Measurements from ENCODE around the gene PCBP3. TPM values are rescaled to one million over a fixed set of nuclear protein-coding genes. Genes with fewer than 3 reads are reported as not detected.
"Not testable (repeated sequence)": the region's sequence is repeated elsewhere in the genome, so short reads cannot be mapped to it uniquely, and the experiment has no call there.

The PCBP3 gene
- total and polyA plus RNA-seq, 2 donors = 4.3 to 4.6 TPM

DNA sequence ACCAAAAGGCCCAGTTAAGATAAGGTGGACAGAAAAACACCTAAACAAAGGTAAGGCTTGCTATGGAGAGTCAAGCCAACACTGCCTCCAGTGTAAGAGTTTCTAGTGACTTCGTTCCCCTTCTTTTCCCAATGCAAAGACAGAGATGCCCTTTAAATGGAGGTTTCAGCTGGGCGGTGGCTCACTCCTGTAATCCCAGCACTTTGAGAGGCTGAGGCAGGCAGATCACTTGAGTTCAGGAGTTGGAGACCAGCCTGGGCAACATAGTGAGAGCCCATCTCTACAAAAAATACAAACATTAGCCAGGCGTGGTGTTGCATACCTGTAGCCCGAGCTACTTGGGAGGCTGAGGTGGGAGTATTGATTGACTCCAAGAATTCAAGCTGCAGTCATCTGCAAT, 314.0 kb downstream of the PCBP3 start:
- Histone ChIP-seq H3K36me3 (ENCODE audit: insufficient read depth) (no peaks in the 10 kb centered on the region), H3K4me3 (ENCODE audit: low read depth, low read length) (no peak overlapping the region), H3K4me1 (ENCODE audit: insufficient read depth) (no peaks in the 10 kb centered on the region), H3K27ac (ENCODE audit: low read depth) (no peak overlapping the region)
- 85% methylated on average over 4 of the region's 4 CpGs for WGBS
- no peak for DNase-seq (ENCODE audit: extremely low spot score)

DNA sequence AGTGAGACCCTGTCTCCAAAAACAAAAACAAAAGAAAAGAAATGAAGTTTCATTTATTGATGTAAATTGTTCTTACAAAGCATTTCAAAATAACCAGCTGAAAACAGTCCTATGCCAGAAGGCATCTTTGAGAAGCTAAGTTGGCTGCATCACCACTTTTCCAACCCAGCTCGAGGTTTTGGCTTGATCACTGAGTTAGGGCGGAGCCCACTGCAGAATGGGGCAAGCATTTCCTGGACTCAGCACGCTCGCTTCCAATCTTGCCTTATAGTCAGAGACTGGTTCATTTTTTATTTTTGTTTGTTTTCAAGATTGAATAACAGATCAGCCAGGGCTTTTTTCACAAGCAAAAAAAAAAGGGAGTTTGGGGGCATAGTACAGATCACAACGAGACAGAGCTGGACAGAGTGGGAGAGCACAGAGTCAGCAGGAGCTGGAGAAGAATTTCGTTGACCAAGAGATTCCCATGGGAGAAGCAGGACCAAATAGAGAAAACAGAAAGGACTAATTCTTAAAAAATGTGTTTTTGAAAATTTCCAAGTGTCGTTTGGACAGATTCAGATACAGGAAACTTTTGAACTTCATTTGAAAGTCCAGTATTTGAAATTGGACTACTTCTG, 314.6 kb downstream of the PCBP3 start:
- no peaks in the 10 kb centered on the region for H3K4me1 ChIP-seq (ENCODE audit: insufficient read depth)
- H3K36me3 ChIP-seq (ENCODE audit: insufficient read depth) = no peaks in the 10 kb centered on the region
- no peak overlapping the region for H3K27ac ChIP-seq (ENCODE audit: low read depth)
- DNase-seq (ENCODE audit: extremely low spot score) = no peak
- H3K4me3 ChIP-seq (ENCODE audit: low read depth, low read length) = no peak overlapping the region
- WGBS = 31% methylated on average over 7 of the region's 7 CpGs

DNA sequence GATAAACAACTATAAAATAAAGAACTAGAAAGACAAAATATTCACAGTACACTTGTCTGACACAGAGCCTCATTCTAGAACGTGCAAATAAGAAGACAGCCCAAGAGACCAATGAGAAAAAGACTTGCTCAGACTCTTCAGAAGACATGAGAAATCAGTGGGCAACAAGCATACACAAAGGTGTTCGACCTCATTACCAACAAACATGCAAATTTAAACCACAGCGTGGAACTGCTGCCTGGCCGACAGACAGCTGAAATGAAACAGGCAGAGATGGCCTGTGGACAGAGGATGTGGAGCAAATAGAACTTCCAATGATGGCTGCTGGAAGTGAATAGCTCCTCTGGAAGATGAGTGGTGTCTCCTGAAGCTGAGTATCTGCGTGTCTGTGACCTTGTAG, 315.7 kb downstream of the PCBP3 start:
- DNase-seq (ENCODE audit: extremely low spot score) = no peak
- 65% methylated on average over 5 of the region's 5 CpGs for WGBS
- H3K4me3 ChIP-seq (ENCODE audit: low read depth, low read length) = no peak overlapping the region

DNA sequence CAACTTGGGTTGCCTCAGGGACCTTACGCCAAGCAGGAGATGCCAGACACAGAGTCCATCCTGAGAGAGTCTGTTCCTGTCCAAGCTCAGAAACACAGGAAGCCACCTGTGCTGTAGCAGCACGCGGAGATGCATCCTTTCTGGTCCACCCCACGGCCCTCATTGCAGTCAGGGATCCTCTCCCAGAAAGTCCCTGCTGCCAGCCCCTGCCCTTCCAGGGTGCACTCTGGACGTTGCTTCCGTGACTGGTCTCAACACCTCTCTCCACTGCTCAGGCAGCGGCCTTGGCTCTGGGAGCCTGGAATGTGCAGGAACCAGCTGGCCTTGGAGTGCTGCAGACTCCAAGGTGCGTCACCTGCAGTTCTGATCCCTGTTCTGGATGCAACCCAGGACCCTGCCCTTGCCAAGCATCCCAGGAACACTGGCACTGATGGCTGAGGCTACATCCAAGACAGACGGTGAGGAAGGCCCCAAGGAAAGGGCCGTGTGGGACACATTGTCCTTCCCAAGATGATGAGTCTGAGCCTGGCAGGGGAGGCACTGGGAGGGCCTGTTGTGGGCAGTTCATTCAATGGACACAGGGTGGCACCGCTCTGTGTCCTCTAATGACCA, 316.4 kb downstream of the PCBP3 start:
- 89% methylated on average over 11 of the region's 11 CpGs for WGBS
- DNase-seq (ENCODE audit: extremely low spot score) = no peak
- no peak overlapping the region for H3K27ac ChIP-seq (ENCODE audit: low read depth)
- no peaks in the 10 kb centered on the region for H3K4me1 ChIP-seq (ENCODE audit: insufficient read depth)
- no peaks in the 10 kb centered on the region for H3K36me3 ChIP-seq (ENCODE audit: insufficient read depth)
- no peak overlapping the region for H3K4me3 ChIP-seq (ENCODE audit: low read depth, low read length)

More for the DNA sequence above, 315.7 kb downstream of the PCBP3 start:
- no peaks in the 10 kb centered on the region for H3K4me1 ChIP-seq (ENCODE audit: insufficient read depth)
- H3K36me3 ChIP-seq (ENCODE audit: insufficient read depth) = no peaks in the 10 kb centered on the region
- H3K27ac ChIP-seq (ENCODE audit: low read depth) = no peak overlapping the region

DNA sequence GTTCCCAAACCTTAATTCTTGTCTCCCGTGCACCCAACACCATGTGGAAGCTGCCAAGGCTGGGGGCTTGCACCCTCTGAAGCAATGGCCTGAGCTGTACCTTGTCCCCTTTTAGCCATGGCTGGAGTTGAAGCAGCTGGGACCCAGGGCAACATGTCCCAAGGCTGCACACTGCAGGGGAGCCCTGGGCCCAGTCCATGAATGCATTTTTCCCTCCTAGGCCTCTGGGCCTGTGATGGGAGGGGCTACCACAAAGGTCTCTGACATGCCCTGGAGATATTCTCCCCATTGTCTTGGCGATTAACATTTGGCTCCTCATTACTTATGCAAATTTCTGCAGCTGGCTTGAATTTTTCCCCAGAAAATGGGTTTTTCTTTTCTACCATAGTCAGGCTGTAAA, 317.9 kb downstream of the PCBP3 start:
- WGBS = 80% methylated on average over 2 of the region's 2 CpGs

DNA sequence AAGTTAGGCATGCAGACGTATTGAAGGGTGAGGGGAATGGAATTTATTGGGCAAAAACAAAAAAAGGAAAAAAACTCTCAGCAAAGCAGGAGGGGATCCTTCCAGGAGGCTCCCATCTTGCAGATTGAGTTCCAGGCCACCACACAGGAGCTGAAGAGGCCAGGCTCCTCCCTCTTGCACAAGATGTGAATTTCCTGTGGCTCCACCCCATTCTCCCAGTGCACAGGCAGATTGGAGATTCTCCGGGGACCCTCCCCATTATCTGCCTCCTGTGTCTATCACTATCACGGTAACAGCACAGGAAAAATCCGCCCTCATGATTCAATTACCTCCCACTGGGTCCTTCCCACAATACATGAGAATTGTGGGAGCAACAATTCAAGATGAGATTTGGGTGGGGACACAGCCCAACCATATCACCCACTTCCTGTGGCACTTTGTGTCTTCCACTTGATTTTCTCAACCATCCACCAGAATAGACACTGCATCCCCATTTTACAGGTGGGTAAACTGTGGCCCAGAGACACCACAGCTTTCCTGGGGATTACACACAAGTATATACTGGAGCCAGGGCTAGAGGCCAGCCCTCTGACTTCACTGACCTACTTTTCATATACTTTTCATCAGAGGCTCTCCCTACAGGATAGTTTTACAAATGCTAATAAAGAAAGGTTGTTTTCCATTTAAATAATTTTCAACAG, 319.2 kb downstream of the PCBP3 start:
- Histone ChIP-seq H3K4me1 (ENCODE audit: insufficient read depth) (no peaks in the 10 kb centered on the region), H3K36me3 (ENCODE audit: insufficient read depth) (no peaks in the 10 kb centered on the region), H3K27ac (ENCODE audit: low read depth) (no peak overlapping the region), H3K4me3 (ENCODE audit: low read depth, low read length) (no peak overlapping the region)
- DNase-seq (ENCODE audit: extremely low spot score) = no peak
- WGBS = 81% methylated on average over 4 of the region's 4 CpGs

More for the DNA sequence above, 317.9 kb downstream of the PCBP3 start:
- H3K4me1 ChIP-seq (ENCODE audit: insufficient read depth); H3K27ac ChIP-seq (ENCODE audit: low read depth); DNase-seq (ENCODE audit: extremely low spot score); H3K4me3 ChIP-seq (ENCODE audit: low read depth, low read length); H3K36me3 ChIP-seq (ENCODE audit: insufficient read depth): not testable (repeated sequence)

DNA sequence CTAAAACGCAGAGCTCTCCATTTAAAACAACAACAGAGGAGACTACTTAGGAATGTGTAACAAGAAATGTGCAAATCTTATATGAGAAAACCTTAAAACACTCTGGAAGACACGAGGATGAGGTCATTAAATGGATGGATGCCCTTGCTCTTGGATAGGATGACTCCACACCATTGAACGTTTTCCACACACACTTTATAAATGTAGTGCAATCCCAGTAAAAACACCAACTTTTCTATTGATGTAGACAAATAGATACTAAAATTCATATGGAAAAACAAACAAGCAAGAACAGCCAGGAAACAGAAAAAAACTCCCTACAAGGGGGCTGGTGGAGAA, 319.7 kb downstream of the PCBP3 start:
- Histone ChIP-seq H3K4me3 (ENCODE audit: low read depth, low read length) (no peak overlapping the region), H3K27ac (ENCODE audit: low read depth) (no peak overlapping the region), H3K36me3 (ENCODE audit: insufficient read depth) (no peaks in the 10 kb centered on the region), H3K4me1 (ENCODE audit: insufficient read depth) (no peaks in the 10 kb centered on the region)
- WGBS = 39% methylated on average over 3 of the region's 3 CpGs
- no peak for DNase-seq (ENCODE audit: extremely low spot score)

DNA sequence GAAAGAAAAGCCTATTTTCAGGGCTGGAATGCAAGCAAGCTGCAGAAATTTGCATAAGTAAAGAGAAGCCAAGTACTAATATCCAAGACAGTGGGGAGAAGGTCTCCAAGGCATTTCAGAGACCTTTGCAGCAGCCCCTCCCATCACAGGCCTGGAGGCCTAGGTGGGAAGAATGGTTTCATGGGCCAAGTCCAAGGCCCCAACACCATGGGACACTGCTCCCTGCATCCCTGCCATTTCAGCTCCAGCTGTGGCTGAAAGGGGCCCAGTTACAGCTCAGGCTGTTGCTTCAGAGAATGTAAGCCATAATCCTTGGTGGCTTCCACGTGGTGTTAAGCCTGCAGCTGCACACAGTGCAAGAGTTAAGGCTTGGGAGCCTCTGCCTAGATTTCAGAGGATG, 321.1 kb downstream of the PCBP3 start:
- Histone ChIP-seq H3K4me1 (ENCODE audit: insufficient read depth) (no peaks in the 10 kb centered on the region), H3K4me3 (ENCODE audit: low read depth, low read length) (no peak overlapping the region), H3K27ac (ENCODE audit: low read depth) (no peak overlapping the region), H3K36me3 (ENCODE audit: insufficient read depth) (no peaks in the 10 kb centered on the region)
- 34% methylated on average over 1 of the region's 1 CpG for WGBS
- DNase-seq (ENCODE audit: extremely low spot score) = no peak

DNA sequence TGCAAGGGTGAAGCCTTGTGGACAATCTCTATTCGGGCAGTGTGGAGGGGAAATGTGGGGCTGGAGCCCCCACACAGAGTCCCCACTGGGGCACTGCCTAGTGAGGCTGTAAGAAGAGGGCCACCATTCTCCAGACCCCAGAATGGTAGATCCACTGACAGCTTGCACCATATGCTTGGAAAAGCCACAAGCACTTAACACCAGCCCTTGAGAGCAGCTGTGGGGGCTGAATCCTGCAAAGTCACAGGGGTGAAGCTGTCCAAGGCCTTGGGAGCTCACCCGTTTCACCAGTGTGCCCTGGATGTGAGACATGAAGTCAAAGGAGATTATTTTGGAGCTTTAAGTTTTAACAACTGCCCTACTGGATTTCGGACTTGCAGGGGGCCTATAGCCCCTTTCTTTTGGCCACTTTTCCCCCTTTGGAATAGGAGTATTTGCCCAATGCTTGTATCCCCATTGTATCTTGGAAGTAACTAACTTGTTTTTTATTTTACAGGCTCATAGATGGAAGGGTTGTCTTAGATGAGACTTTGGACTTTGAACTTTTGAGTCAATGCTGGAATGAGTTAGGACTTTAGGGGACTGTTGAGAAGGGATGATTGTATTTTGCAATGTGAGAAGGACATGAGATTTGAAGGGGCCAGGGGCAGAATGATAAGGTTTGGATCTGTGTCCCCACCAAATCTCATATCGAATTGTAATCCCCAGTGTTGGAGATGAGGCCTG, 321.7 kb downstream of the PCBP3 start:
- H3K4me3 ChIP-seq (ENCODE audit: low read depth, low read length) = no peak overlapping the region
- H3K36me3 ChIP-seq (ENCODE audit: insufficient read depth) = no peaks in the 10 kb centered on the region
- no peak for DNase-seq (ENCODE audit: extremely low spot score)
- 93% methylated on average over 4 of the region's 4 CpGs for whole genome bisulfite sequencing
- H3K4me1 ChIP-seq (ENCODE audit: insufficient read depth) = no peaks in the 10 kb centered on the region
- no peak overlapping the region for H3K27ac ChIP-seq (ENCODE audit: low read depth)

DNA sequence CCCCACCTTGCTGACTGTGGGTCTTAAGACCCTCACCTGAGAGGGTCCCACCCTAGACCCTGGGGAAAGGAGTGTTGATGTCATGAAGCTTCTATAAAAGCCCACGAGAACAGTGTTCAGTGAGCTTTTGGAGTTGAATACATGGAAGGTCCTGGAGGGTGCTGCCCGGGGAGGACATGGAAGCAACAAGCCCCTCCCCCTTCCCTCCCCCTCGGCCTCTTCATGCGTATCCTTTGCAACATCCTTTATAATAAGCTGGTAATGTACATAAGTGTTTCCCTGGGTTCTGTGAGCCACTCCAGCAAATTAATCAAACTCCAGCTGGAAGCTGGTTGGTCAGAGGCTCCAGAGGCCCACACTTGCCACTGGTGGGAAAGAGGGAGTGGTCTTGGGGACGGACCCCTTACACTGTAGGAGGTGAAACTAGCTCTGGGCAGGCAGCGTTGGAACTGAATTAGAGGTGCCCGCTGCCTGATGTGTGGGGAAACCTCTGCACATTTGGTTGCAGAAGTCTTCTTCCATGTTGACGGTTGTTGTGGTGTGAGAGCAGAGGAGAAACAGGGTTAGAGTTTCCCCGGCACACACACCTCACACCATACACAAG, 323.4 kb downstream of the PCBP3 start:
- no peak for DNase-seq (ENCODE audit: extremely low spot score)
- 71% methylated on average over 9 of the region's 9 CpGs for WGBS
- Histone ChIP-seq H3K36me3 (ENCODE audit: insufficient read depth) (no peaks in the 10 kb centered on the region), H3K27ac (ENCODE audit: low read depth) (no peak overlapping the region), H3K4me3 (ENCODE audit: low read depth, low read length) (no peak overlapping the region), H3K4me1 (ENCODE audit: insufficient read depth) (no peaks in the 10 kb centered on the region)

DNA sequence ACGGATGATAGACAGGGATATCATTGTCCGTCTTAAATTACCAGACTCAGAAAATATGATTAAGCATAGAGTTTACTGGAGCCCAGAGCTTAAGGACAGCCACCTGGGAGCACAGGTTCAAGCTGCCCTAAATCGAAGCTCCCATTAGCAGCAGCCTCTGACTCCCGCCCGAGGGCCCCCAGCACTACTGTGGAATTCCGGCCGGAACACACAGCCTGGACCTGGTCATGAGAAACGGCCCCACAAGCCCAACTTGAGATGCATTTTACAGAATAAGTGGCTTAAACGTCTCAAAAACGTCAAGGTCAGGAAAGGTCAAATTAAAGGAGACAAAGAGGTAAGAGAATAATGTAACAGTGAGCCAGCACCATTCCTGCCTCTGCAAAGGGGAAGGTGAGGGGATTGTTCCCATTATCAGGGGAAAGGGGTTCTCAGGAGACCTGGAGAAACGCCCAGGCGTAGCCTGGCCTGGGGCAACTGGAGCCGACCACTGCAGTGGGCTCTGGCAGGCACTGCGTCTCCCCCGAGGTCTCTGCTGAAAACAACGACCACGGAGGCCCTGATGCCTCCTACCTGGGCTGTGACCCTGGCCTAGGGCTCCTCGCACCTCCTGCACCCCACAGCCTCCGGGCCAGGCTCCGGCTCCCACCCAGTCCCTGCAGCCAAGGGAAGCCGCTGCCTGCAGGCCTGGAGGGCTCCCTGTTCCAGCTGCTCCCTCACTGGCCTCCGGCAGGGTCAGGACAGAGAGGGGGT, 326.6 kb downstream of the PCBP3 start:
- Histone ChIP-seq H3K4me3 (ENCODE audit: low read depth, low read length) (no peak overlapping the region), H3K27ac (ENCODE audit: low read depth) (no peak overlapping the region), H3K36me3 (ENCODE audit: insufficient read depth) (no peaks in the 10 kb centered on the region), H3K4me1 (ENCODE audit: insufficient read depth) (no peaks in the 10 kb centered on the region)
- WGBS = 68% methylated on average over 22 of the region's 22 CpGs
- DNase-seq (ENCODE audit: extremely low spot score) = no peak

DNA sequence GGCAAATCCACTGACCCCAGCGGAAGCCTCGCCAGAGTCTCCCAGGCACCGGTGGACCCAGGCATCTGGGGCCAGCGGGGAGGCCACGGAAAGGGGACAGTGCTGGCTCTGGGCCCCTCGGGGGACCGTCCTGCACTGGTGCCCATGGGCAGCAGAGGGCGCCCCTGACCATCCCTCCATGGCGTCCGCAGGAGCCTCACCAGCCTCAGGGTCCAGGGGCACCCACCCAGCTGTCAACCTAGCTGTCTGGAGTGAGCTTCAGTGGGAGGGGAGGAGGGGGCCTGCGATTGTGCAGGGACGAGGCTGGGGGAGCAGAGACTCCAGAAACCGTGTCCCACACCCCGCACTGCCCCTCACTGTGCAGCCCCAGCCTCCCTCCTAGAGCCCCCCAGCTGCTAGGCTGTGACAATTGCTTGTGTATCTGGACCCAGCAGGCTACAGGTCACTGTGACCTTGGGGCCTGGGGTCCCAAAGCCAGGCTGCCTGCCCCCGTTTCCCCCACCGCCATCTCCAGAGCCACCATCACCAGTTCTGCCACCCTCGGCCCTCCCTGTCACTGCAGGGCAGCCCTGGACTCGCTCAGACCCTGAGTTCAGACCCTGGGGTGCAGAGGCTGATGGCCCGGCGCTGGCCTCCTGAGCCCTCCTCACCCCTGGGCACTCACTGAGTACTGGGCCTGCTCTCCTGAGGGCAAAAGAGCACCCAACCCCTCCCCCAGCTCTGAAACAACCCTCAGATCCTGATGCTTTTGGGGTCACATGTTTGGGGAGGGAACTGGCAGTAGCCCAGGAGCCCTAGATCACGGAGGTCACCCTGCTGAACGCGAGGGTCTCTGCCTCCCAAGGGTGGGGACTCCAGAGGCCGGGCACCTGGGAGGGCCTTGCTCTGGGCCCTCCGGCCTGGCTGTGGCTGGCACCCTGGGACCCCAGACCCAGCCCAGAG, 327.4 kb downstream of the PCBP3 start:
- Histone ChIP-seq H3K36me3 (ENCODE audit: insufficient read depth) (no peaks in the 10 kb centered on the region), H3K4me1 (ENCODE audit: insufficient read depth) (no peaks in the 10 kb centered on the region), H3K27ac (ENCODE audit: low read depth) (no peak overlapping the region), H3K4me3 (ENCODE audit: low read depth, low read length) (no peak overlapping the region)
- WGBS = 37% methylated on average over 25 of the region's 25 CpGs
- DNase-seq (ENCODE audit: extremely low spot score) = no peak
